Activated CD4-positive, alpha-beta T cell treated with anti-CD3 and anti-CD28 coated beads for 24 hours (primary cell): ENCODE measurements around the gene TRIM41.

Source experiments
- DNase-seq, 2 donors: peaks; one replicate each; pipeline ENCODE4 v3.0.0-alpha.2; 2020; ENCODE audit warnings: low read depth in 2 of 2

TRIM41 gene

DNA sequence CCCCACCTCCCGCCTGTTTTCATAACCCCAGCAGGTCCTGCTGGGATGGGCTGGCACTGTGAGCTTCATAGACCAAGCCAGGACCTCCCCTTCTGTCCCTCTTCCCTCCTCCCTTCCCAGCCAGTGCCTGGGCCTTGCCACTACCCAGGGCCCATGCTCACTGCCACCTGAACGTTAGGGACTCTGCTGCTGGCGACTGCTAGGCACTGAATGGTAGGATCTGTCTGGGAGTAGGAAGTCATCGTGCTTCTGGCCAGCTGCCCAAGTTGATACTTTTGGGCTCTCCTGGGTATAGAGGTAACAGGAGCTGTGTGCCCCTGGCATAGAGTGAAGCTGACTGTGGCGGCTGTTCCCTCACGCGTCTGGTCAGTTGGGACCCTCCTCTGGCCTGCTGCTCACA is 8.4 kb downstream of the TRIM41 start:
- no peak for DNase-seq

DNA sequence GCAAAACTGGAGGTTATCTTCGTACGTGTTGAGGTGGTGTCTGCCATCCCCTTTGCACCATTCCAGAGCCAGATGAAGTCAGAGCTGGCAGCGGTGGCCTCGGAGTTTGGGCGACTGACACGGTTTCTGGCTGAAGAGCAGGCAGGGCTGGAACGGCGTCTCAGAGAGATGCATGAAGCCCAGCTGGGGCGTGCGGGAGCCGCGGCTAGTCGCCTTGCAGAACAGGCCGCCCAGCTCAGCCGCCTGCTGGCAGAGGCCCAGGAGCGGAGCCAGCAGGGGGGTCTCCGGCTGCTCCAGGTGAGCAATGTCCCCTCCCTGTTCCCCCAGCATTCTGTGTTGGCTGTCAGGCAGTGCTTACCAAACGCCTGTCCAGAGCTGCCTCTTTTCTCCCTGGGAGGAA is 9.5 kb downstream of the TRIM41 start:
- DNase-seq, result no peak

DNA sequence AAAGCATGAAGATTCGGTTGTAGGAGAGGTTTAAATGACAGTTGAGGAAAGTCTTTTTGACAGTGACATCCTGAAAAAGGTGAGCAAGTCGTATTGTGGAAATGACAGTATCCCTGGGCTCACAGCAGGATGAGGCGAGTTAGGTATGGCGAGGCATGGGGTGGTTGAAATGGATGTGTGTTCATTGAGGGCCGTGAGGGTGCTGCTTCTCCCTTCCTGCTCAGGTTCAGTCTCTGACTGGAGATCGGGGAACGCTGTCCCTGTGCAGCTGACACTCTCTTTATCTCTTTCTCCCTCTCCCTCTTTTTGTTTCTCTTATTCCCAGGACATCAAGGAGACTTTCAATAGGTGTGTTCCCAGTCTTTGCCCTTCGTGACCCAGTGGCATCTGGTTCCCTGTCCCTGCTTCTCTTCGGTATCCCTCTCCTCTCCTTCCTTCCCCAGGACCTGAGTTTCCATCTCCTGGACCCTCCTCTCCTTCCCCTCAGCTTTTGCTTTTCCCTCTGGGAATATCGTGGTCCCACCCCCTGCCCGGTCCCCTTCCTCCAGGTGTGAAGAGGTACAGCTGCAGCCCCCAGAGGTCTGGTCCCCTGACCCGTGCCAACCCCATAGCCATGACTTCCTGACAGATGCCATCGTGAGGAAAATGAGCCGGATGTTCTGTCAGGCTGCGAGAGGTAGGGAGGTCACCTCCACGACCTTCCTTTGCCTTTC is 10.2 kb downstream of the TRIM41 start:
- no peak for DNase-seq

DNA sequence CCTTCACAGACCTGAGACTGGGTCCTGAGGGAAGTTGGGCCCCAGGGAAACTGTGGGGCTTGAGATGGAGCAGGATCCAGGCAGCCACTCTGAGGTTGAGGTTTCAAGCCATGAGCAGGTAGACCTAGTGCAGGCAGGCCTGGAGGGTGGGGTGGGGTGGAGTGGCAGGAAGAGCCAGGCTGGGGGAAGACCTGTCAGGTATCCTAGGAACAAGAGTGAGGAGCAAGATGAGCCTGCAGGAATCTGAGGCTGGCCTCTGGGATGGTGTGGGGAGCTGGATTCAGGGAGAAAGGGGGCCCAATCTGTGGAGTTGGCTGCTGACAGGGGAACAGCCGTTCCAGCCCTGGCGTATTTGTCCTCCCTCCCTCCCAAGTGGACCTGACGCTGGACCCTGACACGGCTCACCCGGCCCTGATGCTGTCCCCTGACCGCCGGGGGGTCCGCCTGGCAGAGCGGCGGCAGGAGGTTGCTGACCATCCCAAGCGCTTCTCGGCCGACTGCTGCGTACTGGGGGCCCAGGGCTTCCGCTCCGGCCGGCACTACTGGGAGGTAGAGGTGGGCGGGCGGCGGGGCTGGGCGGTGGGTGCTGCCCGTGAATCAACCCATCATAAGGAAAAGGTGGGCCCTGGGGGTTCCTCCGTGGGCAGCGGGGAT is 10.8 kb downstream of the TRIM41 start:
- DNase-seq, result no peak

DNA sequence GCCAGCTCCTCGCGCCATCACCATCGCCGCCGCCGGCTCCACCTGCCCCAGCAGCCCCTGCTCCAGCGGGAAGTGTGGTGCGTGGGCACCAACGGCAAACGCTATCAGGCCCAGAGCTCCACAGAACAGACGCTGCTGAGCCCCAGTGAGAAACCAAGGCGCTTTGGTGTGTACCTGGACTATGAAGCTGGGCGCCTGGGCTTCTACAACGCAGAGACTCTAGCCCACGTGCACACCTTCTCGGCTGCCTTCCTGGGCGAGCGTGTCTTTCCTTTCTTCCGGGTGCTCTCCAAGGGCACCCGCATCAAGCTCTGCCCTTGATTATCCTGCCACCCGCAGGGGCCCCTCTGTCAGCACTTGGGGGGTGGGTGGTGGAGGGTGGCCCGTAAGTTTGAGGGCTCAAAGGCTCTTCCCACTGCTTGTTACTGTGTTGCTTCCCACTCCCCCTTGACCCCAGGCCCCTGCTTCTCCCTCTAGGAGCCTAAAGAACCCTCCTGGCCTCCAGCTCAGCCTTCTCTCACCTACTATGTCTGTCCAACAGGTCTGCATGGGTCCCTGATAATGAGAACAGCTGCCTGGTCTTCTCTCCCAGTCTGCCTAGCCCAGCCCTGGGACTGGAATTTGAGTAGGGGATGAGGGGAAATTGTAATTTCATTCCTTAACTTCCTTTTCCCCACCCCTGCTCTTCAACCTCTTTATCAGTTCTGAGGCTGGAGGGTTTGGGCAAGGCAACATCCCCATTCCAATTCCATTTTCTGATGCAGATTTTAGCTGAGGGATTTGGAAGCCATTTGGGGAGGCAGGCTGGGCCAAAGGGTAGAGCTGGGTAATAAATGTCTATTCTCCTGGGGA is 11.6 kb downstream of the TRIM41 start:
- DNase-seq, result no peak

DNA sequence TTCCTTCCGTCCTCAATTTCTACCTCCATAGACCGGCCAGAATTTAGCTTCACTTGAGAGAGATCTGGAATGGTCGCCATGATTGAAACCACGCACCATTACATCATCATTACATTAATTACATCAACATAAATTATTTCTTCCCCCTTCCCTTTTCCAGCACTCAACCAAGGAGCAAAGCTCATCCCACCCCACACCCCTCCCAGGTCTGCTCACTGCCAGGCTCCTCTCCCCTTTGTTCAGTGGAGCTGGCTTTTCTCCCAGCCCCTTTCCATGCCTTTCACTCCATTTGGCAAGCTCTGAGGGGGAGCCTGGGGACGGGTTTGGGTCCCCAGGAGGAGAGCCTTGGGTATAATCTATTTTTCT is 12.2 kb downstream of the TRIM41 start:
- no peak for DNase-seq

DNA sequence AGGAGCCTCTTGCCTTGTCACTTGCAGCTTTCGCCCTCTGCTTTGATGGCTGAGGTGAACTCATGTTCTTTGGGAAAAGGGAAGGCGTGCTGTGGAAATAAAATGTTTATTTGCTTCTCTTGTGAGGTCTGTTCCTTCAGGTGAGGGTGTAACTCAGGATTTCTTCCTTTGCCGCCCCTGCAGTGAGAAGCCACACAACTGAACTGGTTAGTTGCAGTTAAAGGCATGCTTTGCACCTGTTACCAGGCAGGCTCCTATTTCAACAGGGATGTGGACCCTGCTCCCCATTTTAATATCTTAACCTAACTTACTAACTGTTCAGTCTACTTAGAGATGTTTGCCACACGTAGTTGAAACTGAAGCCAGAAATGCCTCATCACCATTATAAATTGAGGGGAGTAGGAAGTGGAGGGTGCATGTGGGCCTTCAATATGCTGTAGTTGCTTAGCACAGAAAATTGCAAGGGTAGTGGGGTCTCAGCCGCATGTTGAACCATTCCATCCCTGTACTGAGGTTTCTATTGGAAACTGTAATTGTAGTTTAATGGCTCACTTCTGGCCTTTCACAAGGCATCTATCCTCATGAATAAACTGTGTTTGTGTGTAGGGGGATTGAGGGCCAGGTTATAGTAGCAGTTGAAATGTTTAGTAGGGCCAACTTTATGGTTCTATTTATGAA is 12.7 kb downstream of the TRIM41 start:
- no peak for DNase-seq

DNA sequence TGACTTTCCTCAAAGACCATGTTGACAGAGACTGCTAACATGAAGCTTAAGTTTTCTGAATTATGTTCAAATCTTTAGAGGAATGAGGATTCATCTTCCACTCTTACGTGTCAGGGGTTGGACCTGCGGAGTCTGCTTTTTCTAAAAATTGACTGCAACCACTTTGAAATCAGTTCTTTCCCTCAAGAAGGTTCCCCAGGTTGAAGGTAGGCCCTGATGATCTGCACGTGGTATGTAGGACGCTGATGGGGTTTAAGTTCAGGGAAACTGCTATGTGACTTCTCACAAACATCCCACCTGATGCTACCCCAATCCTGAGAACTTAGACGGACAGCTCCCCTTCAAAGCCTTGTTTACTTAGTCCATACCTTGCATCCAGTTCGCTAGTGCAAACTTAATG is 13.4 kb downstream of the TRIM41 start:
- DNase-seq, result no peak

DNA sequence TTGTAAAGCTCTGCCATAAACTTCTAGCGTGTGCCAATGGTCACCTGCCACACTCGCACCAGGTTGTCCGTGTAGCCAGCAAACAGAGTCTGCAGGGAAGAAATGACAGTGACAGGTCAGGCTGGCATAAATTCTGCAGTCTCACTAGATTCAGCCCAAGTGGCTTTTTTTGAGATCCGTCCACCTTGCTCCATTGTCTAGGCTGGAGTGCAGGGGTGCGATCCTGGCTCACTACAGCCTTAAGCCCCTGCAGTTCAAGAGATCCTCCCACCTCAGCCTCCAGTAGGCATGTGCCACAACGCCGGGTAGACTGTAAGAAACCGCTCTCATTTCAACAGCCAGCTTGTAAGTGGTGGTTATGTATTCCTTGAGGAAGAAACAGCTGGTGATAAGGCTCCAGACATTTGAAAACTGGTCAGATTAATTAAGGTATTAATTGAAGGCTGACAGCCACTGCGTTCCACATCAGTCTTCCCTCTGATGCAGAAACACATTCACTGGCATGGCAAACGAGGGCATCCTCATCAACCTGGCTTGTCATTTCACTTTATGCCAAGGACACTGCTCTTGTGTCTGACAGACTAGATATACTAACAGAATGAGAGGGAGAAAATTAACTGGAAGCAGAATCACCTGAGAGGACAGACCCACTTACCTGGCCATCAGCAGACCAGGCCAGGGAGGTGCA is 14.0 kb downstream of the TRIM41 start:
- no peak for DNase-seq

DNA sequence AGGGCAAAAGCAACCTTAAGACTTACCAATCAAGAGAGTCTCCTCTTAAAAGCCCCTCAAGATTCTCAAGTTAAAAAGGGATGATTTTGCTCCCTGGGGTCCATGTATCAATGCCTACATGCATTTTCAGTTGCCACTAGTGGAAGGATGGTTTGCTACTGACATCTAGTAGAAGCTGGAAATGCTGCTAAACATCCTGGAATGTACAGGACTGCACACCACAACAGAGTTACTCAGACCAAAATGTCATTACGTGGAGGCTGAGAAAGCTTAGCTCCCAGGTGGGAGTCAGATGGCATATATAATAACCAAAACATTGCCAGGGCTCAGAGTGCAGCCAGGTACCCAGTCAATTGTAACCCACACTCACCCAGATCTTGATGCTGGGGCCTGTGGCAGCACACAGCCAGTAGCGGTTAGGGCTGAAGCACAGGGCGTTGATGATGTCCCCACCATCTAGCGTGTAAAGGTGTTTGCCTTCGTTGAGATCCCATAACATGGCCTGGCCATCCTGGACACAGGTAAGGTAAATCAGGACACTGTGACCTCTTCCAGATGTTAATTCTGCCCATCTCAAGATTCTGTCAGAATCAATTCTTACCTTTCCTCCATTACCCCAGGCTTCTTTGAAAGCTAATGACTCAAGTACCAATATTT is 14.8 kb downstream of the TRIM41 start:
- no peak for DNase-seq

DNA sequence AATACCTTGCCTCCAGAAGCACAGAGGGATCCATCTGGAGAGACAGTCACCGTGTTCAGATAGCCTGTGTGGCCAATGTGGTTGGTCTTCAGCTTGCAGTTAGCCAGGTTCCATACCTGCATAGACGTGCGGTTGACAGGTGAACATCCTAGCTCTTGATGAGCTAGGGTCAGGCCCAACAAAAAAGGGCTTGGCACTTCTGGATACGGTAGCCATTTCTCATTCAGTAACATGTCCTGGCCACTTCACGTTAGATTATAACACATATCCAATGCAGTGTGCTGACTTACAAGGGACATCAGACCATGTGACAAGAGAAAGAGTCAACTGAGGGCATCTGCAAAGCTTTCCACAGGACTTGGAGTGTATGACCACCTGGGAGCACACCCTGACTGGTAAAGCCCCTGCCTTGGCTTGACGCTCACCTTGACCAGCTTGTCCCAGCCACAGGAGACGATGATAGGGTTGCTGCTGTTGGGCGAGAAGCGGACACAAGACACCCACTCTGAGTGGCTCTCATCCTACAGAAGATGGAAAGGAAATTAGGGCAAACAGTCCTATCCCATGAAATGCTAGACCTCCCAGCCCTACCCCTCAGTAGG is 16.1 kb downstream of the TRIM41 start:
- no peak for DNase-seq

DNA sequence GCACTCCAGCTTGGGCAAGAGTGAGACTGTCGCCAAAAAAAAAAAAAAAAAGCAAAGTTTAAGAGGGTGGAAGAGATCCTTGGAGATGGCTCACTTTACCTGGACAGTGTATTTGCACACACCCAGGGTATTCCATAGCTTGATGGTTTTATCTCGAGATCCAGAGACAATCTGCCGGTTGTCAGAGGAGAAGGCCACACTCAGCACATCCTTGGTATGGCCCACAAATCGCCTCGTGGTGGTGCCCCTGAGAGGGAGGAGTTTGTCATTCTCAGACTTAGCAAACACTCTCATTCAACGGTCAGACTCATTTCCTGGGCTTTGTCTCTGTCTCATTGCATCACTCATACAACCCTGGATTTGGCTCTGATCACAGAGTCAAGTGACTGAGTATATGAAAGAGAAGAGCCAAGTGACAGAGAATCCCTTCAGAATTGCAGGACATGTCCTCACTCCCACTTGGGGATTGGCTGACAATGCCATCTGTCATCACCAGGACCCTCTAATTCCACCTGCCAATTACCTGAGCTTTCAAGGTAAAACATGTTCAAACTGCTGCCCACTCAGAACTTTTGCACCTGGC is 18.4 kb downstream of the TRIM41 start:
- DNase-seq, result no peak

DNA sequence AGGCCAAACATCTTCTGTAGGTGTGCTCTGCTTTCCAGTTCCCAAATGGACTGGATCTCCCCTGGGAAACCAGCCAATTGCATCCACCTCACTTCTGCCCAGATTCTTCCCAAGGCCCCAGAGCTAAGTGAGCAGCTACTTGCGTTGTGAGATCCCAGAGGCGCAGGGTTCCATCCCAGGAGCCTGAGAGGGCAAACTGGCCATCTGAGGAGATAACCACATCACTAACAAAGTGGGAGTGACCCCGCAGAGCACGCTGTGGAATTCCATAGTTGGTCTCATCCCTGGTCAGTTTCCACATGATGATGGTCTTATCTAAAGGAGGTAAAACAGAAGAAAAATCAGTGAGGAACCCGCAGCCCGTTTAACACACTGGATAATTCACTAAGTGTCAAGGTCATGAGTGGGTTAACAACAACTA is 19.0 kb downstream of the TRIM41 start:
- DNase-seq, result no peak

DNA sequence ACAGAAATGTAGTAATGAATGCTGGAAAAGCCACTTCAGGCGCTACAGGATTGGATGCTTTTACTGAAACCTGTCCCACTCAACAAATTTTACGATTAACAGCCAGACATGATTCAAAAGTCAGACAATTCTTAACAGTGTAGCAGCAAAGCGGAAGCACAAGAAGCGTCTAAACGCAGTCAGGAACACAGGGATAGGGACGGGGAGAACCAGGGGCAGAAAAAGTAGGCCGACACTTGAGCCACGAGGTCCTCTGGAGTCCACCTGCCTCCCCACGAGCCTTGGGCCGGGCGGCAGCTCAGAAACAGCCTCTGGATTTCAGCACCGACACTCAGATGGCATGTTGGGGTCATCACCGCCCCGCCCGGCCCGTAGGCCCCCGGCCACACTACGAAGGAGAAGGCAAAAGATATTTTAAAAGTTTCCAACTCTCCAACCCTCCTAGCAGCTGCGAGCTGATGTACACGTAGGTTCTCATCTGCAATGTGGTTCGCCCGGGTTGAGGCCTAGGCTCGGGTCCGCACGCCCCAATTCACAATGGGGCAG is 20.0 kb downstream of the TRIM41 start:
- DNase-seq, result no peak

DNA sequence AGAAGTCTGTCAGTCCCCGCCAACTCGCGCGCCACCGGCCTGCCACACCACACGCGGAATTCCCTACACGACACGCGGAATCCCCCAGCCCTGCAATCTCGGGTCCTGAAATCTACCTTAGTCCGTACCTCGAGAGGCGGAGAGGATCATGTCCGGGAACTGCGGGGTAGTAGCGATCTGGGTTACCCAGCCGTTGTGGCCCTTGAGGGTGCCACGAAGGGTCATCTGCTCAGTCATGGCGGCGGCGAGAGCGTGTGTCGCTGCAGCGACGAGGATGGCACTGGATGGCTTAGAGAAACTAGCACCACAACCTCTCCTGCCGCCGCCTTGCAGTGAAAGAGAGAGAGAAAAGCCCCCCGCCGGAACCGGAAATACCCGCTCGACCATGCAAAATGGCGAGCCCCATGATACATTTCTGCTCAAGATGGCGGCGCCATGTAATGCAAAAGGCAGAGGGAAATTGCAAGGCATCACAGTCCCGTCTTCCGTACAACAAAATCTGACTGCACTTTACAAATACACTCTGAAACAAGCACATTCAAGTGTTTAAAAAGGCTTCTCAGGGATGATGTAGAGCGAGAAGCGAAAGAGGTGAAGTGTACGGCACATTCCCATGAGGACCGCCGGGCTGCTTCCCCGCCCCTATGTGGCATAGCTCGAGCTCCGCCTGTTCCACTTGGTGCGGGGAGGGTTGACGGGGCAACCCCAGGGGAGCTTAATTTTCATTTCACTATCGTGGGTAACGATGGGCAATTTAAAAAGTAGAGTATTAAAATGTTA is 20.7 kb downstream of the TRIM41 start, which contains the start of gene RACK1:
Gene RACK1 (minus strand): TSS at position 343 of the 780 bp plus-strand sequence. CDS start 106 bp downstream, at position 237.
- peak; percentile 77 to 81 for DNase-seq

DNA sequence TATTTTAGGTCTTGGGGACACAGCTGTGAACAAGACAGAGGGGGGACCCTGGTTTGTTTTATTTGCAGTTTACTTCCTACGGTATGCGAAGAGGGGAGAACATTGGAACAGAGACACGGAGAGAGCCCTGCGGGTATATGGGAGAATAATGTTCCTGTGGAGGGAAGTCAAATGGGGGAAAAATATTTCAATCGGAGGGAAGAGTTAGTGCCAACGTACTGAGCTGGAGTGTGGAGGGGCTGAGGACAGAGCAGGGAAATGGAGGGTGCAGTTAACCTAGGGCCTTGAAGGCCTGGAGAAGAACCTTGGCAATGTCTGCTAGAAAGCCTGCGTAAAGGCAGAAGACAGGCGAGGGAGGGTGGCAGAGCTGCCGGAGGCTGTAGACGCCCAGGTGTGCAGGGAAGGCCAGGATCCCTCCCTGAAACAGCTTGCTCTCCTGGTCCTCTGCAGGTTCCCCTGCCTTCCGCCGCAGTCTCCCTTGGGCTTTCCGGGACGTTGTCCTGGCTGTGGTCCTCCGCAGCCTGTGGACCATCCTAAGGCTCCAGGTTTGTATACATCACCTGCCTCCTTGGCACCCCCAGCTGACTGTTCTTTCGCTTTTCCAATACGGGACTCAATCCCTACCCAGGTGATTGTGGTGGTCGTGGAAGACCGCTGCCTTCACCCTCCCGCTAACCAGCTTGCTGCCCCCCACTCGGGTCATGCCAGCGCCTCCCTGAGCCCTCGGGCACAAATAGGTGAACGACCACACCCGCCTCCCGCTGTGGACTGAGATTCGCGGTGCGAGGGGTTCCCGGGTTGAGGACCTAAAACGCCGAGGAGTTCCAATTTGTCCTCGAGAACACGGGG is 22.6 kb downstream of the TRIM41 start:
- no peak for DNase-seq

DNA sequence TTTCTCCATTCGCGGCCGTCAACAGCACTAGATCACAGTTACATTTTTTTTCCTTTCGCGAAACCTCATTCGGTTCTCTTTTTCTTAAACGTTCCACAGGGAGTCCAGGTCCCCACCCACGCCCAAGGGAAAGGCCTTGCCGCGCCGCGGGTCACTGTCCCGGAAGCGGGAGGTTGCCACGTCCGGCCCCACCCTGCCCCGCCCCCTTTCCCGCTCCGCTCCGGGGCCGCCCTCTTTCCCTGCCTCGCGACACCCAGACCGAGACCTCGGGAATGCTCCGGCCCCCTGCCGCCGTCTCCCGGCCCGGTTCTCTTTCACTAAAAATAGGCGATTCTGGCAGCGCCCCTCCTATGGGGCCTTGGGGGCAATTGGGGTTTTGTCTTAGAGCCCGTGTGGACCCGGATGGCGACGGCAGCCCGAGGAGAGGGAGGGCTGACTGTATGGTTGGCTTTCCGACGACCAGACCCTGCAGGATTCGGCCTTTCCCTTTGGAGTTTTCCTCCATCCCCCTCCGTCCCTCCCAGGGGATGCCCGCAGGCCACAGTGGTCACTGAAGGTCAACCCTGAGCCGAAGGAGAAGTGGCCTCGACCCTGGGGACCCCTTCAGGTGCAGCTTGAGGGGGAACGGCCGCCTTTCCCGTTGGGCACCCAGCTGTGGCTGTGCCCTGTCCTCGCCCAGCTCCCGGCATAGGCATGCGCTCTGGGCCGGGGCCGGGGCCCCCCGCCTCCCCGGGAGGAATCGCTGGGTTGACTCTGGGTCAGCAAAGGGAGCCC is 23.4 kb downstream of the TRIM41 start:
- peak; percentile 62 to 81 for DNase-seq
